GM18870 (cell line): ENCODE data around the gene WNK1.
A peak's percentile ranks its signal among the peaks of the same experiment; 100 is the strongest.

Experiments used
- ATAC-seq: cut with Tn5 transposase; IDR thresholded peaks from one replicate; pipeline ENCODE4 v1.9.1; 2021; ENCODE audit warnings: moderate library complexity; ENCODE audit not compliant: unreplicated experiment

The WNK1 gene

DNA sequence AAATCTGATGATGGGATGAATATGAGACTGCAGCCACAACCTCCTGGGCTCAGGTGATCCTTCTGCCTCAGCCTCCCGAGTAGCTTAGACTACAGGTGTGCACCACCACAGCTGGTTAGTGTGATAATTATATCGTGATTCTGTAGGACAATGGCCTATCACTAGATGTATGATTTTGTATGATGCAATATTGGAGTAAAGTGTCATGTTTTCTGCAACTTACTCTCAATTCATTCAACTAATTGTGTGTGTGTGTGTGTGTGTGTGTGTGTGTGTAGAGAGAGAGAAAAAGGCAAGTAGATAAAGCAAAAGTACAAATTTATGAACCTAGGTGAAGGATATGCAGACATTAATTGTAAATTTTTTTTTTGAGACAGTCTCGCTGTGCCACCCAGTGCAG lies 186.4 kb downstream of the WNK1 start:
- no peak for ATAC-seq

- ATAC-seq: no peak
Observed at GRCh38 chr12:943051-943450, 190.7 kb downstream of the WNK1 start.

DNA sequence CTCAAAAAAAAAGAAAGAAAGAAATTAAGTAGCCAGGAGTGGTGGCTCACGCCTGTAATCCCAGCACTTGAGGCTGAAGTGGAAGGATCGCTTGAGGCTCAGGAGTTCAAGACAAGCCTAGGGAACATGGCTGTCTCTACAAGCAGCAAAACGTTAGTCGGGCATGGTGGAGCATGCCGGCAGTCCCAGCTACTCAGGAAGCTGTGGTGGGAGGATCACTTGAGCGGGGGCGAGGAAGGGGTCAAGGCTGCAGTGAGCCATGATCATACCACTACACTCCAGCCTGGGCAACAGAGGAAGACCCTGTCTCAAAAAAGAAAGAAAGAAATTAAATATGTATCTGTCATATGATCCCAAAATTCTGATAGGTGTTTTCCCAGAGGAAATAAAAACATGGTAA lies 191.8 kb downstream of the WNK1 start:
- ATAC-seq: no peak

DNA sequence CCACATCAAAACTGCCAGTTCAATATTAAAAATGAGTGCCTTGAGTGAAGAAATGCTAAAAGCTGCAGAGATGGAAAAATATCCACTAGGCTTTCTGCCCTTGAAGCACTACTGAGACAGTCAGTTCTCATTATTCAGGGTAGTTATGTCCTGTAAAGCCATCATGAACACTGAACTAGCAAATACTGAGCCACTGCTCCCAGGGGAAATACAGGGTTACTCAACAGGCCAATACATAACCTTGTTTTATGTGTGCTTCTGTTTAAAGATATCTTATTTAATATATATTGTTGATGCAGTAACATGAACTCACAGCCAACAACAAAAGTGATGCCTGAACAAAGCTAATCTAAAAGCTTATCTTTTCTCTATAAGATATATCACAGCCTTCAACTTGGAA lies 193.8 kb downstream of the WNK1 start:
- no peak for ATAC-seq

GRCh38 chr12:946631-947030 lies 194.3 kb downstream of the WNK1 start:
- no peak for ATAC-seq

- no peak for ATAC-seq
Observed at GRCh38 chr12:948238-948637, 195.9 kb downstream of the WNK1 start.

DNA sequence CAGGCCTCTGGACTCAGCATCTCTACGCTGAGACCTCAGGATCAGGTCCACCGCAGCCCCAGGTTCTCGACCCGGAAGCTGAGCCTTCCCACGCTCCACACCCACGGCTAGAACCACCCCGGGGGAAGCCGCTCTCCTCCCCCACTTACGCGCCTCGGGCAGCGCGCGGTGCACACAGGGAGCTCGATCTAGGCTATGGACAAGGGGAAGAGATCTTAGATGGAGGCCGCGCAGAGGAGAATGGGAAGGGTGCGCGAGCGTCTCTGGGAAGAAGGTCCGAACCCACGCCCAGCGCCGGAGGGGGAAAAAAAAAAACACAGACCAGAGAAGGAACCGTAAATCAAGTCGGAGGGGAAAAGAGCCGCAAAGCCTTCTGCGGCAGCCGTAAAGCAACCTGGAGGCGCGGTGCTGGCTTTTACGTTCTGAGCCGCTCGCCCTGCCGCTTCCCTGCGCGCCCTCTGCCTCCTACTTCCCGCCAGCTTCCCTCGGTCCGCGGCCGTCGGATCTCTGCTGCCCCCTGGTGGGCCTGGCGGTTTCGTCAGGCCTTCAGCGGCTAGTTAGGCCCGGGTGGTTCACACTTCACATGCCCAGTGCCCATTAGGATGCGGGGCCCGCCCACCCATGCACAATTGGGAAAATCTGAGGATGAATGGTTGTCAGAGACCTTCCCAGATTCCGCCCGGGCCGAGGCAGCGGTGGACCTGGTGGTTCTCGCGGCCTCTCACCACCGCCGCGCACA lies 197.2 kb downstream of the WNK1 start, which contains the start of gene RAD52:
TSS of gene RAD52 (minus strand) at position 242 of the 739 bp plus-strand sequence. CDS start 16,636 bp downstream, outside the sequence.
- ATAC-seq: peak; percentile 83

- ATAC-seq: no peak
Observed at GRCh38 chr12:951176-951575, 198.8 kb downstream of the WNK1 start.

DNA sequence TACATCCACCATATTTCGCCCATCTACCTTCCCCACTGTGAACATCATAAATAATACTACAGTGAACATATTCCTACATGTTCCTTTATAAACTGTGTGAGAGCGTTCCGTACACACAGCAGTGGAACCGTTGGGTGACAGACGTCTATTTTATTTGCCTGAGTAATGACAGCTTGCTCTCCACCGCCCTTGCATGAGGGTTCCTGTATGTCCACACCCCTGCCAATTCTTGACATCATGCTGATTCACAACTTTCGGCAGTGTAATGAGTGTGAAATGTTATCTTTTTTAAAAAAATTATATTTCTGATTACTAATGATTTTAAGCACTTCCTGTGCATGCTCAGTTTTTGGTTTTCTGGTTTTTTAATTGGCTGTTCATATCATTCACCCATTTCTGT lies 201.4 kb downstream of the WNK1 start:
- no peak for ATAC-seq

DNA sequence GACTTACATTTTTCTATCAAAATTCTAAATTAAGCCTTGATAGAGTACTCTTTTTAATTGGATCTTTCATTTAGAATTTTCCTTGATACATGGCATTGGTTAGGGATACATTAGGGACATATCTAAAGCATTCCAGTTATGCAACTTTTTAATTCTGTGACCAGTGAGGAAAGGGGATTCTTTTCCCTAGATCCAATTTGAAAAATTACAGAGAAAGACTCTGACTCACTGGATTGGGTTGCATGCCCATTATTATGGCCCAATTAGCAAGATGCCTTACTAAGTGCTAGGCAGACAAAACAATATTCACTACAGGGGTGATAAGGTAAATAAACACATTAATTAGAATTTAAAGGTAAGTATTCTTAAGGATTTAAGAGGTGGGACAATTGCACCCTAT lies 202.4 kb downstream of the WNK1 start:
- no peak for ATAC-seq

- ATAC-seq: no peak
Observed at GRCh38 chr12:955939-956338, 203.6 kb downstream of the WNK1 start.

DNA sequence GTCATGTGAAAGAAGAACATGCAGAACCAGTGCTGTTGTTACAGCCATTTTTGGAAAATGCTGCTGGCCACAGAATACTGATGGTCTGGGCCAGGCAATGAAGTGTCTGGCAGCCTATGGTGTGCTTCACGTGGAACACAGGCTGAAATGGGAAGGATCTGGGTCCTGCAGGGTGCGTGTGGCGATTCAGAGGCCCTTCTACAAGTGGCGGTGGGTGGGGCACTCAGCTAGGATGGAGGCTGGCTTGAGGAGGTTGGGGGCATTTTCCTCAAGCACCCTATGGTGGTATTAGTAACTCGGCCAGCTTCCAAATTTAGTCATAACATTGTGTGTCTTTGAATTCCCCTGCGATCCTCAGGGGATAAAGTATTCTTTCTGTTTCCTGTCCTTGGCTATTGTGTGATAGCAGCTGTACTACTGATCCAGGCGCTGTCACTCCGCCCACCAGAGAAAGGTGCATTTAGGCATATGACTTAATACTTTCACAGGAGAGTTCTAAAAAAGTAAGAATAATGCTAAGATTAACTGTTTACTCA lies 206.3 kb downstream of the WNK1 start:
- no peak for ATAC-seq
